ENCODE results near the gene TRAPPC2L.

TRAPPC2L gene

GRCh38 chr16:88877564-88878289 lies 20.8 kb downstream of the TRAPPC2L start:
- no peak for FAIRE-seq
- peak; percentile 16 for DNase-seq (ENCODE audit: low spot score)

- no peak for FAIRE-seq
- DNase-seq (ENCODE audit: low spot score), result no peak
Measured at GRCh38 chr16:88878356-88878755, 21.4 kb downstream of the TRAPPC2L start.

- DNase-seq (ENCODE audit: low spot score) (no peak), FAIRE-seq (no peak)
Measured at GRCh38 chr16:88878967-88879787, 22.2 kb downstream of the TRAPPC2L start.

GRCh38 chr16:88879788-88880055 lies 22.8 kb downstream of the TRAPPC2L start:
- DNase-seq (ENCODE audit: low spot score), result no peak

GRCh38 chr16:88880226-88881006 lies 23.5 kb downstream of the TRAPPC2L start:
- DNase-seq (ENCODE audit: low spot score), result no peak
- FAIRE-seq, result no peak

More at GRCh38 chr16:88879788-88880055, 22.8 kb downstream of the TRAPPC2L start:
- no peak for FAIRE-seq

DNA sequence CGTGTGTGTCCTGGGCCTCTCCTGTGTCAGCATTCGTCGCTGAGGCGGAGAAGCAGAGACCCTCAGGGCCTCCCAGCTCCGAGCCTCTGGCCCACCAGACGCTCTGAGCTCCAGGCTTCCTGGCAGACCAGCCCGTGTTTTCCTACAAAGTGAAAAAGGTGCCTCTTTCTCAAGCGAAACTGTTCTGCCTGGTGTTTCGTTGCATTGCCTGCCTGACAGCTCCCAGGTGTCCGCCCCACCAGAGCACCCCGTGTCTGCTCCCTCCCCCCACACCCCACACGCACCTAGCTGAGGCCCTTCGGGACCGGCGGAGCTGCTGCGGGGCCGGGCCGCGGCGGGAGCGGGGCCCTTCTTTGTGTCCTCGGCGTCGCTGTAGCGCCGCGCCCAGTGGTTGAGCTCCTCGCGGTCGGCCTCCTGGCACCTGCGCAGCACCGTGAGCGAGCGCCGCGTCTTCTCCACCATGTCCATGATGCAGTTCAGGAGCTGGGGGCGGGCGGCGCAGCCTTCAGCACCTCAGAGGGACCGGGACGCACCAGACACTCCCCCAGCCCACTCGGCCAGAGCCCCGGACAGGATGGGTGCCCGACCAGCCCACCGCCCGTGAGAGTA lies 24.2 kb downstream of the TRAPPC2L start:
- no peak for DNase-seq (ENCODE audit: low spot score)

DNA sequence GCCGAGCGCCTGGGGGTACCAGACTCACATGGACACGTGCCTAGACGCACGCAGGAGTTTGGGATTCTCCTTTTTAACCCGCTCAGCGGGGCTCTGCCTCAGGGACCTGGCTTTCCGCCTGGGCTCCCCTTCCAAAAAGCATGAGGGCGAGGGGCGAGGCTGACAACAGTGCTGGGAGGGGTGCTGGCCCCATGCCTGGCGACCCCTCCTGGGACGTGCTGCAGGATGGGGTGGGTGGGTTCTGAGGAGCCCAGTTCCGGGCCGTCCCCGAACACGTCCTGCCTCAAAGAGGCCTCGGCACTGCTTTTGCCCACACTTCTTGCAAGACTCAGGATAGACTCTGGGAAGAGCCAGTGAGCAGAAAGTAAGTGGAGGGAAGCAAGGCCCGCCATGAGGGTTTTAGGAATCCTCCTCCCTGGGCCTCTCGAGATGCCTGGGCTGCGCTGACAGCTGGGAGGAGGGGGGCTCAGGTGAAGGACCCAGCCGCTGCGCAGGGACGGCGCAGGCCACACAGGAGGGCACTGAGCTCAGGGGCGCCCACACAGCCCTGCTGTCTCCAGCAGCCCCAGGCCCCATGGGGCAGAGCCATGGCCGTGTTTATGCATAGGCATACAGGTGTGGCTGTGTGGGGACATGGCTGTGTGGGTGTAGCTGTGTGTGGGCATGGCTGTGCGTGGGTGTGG lies 24.9 kb downstream of the TRAPPC2L start:
- DNase-seq (ENCODE audit: low spot score) (no peak), FAIRE-seq (no peak)

More for the DNA sequence above, 24.2 kb downstream of the TRAPPC2L start:
- FAIRE-seq, result no peak

- DNase-seq (ENCODE audit: low spot score), result no peak
- peak; percentile 95 for FAIRE-seq
Measured at GRCh38 chr16:88882358-88883030, 25.6 kb downstream of the TRAPPC2L start.

DNA sequence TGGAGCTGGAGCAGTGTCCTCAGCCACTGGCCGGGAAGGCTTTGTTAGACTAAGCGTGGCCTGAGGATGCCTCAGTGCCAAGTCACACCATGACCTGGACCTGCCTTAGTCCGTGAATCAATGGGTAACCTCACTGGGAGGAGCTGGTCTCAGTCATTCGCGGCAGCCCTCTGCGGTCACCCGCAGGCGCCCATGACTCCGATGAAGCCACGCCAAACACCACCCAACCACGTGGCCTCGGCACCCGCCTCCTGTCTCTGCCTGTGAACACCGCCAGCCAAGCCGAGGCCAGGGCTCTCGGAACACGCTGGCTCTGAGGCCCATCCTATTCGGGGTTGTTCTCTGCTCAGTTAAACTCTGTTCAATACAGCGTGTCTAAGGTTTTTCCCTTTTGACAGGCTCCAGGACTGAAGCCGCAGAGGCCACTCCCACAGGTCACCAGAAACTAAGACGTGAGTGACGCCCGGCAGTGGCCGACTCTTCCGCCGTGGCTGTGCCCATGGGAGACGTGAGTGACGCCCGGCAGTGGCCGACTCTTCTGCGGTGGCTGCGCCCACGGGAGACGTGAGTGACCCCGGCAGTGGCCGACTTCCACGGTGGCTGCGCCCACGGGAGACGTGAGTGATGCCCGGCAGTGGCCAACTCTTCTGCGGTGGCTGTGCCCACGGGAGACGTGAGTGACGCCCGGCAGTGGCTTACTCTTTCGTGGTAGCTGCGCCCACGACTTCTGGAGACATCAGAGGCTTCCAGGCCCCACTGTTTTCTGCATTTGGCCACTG lies 26.4 kb downstream of the TRAPPC2L start:
- DNase-seq (ENCODE audit: low spot score) (no peak), FAIRE-seq (no peak)

DNA sequence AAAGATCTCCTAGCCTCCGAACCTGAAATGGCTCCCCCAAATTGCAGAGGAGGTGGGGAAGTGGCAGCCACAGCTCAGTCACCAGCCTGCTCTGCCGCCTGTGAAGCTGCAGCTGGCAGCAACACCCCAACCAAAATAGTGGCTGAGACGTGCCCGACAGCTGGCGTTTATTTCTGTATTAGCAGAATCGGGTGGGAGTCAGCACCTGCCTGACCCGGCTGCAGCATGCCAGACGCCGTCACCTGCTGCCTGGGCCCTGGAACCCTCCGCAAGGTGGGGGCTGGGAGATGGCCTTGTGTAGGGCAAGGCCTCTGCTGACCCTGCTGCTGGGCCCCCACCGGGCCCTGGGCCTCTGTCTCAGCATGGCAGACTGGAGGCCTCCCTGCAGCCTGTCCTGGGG lies 27.0 kb downstream of the TRAPPC2L start:
- FAIRE-seq (no peak), DNase-seq (ENCODE audit: low spot score) (no peak)

- DNase-seq (ENCODE audit: low spot score) (no peak), FAIRE-seq (no peak)
Measured at GRCh38 chr16:88884569-88885271, 27.8 kb downstream of the TRAPPC2L start.

DNA sequence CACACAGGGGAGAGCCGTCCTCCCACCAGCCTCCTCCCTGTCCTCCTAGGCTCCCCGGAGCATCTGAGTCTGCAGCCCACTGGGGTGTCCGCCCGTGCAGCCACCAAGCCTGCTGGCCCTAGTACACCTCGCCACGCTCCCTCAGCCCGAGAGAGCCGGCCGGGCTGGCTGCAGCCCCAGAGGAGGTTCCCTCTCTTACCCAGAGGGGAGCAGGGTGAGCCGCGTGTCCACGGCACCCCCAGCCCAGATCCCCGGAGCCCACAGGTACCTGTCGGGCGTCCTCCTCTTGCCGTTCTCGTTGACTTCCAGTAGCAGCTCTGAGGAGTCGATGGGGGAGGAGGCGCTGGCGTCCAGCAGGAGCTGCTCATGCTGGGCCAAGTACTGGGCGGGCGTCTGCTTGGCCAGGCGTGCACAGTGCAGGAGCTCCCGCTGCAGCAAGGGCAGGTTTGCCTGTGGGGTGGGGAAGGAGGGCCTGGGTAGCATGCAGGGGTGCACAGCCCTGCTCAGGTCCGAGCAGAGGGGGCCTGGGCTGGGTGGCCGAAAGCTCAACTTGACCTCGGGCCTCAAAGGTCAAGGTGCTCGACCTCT lies 28.9 kb downstream of the TRAPPC2L start:
- DNase-seq (ENCODE audit: low spot score) (no peak), FAIRE-seq (no peak)

DNA sequence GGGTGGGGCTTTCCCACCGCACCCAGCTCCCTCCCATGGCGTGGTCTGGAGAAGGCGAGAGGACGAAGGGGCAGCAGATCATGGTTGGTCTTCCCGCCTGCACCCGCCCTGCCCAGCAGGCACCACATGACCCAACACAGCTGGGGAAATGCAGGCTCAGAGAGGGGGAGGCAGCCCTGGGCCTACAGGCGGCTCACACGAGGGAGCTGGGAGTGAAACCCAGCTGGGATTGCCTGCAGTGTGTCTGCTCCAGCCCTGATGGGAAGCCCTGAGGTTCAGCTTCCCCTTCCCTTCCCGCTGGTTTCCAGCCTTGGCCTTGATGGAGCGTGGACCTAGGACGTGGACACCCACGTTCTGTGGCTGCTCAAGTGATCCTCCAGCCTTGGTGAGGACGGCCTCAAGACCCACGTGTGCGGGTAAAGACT lies 29.5 kb downstream of the TRAPPC2L start:
- DNase-seq (ENCODE audit: low spot score), result no peak
- no peak for FAIRE-seq

GRCh38 chr16:88886845-88887521 lies 30.1 kb downstream of the TRAPPC2L start:
- FAIRE-seq, result no peak
- DNase-seq (ENCODE audit: low spot score), result no peak

DNA sequence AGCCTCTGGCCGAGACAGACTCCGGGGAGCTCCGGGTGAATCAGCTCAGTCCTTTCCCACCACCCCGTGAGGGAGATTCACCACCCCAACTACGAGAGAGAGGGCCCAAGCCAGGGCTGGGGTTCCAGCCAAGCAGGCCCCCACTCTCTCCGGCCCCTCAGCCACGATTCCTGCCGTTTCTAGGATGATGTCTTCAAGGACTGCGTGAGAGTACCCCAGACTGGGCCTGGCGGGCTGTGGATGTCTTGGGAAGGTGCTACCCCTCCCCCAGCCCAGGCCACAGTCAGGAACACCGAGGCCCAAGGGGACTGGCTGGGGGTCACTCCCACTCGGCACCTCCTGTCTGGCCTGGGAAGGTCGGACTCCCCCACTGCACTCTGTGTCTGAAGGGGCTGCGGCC lies 31.1 kb downstream of the TRAPPC2L start:
- FAIRE-seq (no peak), DNase-seq (ENCODE audit: low spot score) (no peak)

DNA sequence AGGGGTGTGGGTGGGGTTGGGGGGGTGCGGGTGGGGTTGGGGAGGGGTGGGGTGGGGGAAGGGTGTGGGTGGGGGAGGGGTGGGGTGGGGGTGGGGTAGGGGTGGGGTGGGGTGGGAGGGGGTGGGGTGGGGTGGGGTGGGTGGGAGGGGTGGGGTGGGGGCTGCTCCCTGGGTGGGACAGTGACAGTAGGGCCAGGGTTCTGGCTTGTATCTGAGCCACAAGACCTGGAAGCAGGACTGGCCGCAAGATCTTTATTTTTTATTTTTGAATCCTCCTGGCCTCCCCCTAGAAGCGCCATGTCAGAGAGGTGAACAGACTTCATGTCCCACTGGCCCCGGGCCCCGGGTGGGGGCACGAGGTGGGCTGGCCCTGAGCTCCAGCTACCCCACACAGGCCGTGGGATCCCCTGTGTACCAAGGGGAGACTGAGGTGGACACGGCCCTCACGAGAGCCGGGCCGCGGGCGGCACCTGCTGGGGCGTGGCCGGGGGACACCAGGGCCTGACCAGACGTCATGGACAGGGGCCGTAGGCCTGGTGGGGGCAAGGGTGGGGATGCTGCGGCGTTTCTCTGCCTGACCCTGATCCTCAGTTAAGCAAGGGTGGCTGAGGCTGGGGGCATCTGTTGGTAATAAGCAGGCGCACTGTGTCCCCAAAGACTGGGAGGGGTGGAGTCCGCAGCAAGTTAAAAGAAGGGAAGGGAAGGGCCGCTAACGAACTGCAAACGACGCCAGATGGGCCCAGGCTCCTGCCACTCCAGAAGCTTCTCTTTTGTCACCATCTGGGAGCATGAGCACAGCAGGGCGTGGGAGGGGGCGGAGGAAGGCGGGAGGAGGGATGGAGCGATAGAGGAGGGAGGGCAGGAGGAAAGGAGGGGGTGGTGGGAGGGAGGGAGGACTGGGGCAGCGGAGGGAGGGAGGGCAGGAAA lies 31.8 kb downstream of the TRAPPC2L start:
- peak; percentile 58 for FAIRE-seq

More for the DNA sequence above, 31.8 kb downstream of the TRAPPC2L start:
- peak; percentile 48 for DNase-seq (ENCODE audit: low spot score)

Data from urothelium cell line (cell line).